Astrocyte of the spinal cord (primary cell): ENCODE measurements around the gene SATB2.

Source experiments
- DNase-seq: peaks from one replicate; pipeline ENCODE4 v3.0.0; 2011; ENCODE audit warnings: low read depth, low spot score
- H3K4me3 ChIP-seq: 2 replicates; pipeline ENCODE4 v1.5.1; 2011; ENCODE audit warnings: low read depth, mild to moderate bottlenecking, low read length, moderate library complexity
- in situ Hi-C: cut with HindIII; loops from 2 replicates; pipeline ENCODE4 v1.10.0; 2017; ENCODE audit warnings: low sequenced_read_pairs
- TF ChIP-seq, protein P1 (sequence below): IDR thresholded peaks from 2 replicates; pipeline ENCODE4 v1.5.1; 2012; ENCODE audit warnings: low read depth, mild to moderate bottlenecking, low read length, inconsistent platforms

SATB2 gene

GRCh38 chr2:199257261-199258224, 200.2 kb downstream of the SATB2 start:
- DNase-seq: no peak
- TF ChIP-seq, protein P1, sequence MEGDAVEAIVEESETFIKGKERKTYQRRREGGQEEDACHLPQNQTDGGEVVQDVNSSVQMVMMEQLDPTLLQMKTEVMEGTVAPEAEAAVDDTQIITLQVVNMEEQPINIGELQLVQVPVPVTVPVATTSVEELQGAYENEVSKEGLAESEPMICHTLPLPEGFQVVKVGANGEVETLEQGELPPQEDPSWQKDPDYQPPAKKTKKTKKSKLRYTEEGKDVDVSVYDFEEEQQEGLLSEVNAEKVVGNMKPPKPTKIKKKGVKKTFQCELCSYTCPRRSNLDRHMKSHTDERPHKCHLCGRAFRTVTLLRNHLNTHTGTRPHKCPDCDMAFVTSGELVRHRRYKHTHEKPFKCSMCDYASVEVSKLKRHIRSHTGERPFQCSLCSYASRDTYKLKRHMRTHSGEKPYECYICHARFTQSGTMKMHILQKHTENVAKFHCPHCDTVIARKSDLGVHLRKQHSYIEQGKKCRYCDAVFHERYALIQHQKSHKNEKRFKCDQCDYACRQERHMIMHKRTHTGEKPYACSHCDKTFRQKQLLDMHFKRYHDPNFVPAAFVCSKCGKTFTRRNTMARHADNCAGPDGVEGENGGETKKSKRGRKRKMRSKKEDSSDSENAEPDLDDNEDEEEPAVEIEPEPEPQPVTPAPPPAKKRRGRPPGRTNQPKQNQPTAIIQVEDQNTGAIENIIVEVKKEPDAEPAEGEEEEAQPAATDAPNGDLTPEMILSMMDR: no peak
- in situ Hi-C loops: no loop called here
- H3K4me3 ChIP-seq: no peak overlapping the region

DNA sequence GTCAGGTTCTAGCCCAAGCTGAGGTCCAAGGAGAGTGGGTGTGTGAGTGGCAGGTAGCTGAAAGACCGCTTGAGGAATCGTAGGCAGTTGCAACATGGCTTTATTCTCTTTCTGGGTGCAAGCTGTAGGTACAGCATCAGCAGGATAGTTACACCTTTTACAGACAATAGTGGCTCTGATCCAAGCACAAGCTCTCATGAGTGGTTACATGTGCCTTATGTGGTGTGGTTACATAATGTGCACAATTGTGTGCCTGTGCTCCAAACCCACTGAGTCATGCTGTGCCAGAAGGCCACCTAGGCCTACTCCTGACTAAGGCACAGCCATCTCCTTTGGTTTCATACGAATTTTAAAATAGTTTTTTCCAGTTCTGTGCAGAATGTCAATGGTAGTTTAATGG, 227.6 kb downstream of the SATB2 start:
- DNase-seq: no peak
- no peak overlapping the region for H3K4me3 ChIP-seq
- in situ Hi-C loops: no loop called here
- TF ChIP-seq, protein P1: no peak

- peak; percentile 96 for DNase-seq
- TF ChIP-seq, protein P1: no peak
- H3K4me3 ChIP-seq: no peak overlapping the region
- in situ Hi-C loops: no loop called here
Measured at GRCh38 chr2:199228887-199229819, 228.6 kb downstream of the SATB2 start.

- TF ChIP-seq, protein P1: no peak
- H3K4me3 ChIP-seq: no peak overlapping the region
- peak; percentile 23 for DNase-seq
- in situ Hi-C loops: no loop called here
Measured at GRCh38 chr2:199223791-199224190, 233.9 kb downstream of the SATB2 start.

DNA sequence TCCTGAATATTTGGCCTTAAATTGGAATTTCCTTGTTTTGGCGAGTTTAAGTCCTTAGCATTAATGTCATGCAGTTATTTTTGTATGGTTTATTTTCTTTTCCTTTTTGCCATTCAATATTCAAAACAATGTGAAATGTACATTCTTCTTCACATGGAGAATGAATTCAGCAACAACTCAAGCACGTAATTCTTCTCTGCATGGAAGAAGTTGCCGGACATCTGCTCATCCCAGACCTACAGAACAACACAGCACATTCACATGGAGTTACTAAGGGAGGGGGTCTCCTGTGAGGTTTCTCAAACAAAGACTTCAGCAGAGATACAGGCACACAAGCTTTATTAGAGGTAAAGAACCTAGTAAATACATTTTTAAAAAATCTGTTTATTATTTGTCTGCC, 236.8 kb downstream of the SATB2 start:
- in situ Hi-C loops: no loop called here
- H3K4me3 ChIP-seq: no peak overlapping the region
- TF ChIP-seq, protein P1: no peak
- DNase-seq: no peak

- TF ChIP-seq, protein P1: no peak
- in situ Hi-C loops: no loop called here
- DNase-seq: no peak
- no peak overlapping the region for H3K4me3 ChIP-seq
Measured at GRCh38 chr2:199219551-199219950, 238.2 kb downstream of the SATB2 start.
